ENCODE data around the gene ORC3.

The ORC3 gene

DNA sequence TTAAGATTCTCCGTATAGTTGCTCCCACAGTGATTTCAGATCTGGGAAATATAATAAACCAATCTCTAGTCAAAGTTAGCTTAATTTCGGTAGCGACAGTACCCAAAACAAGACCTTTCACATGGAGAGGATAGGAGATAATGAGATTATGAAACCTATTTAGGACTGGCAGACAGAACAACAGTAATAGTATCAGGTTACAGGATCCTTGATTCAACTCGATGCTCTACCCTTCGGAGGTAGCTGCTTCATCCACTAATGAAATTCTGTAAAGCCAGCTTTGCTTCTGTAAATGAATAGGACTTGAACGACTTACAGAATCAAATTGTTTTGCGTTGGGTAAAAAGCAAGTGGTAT lies 112.6 kb downstream of the ORC3 start:
- TF ChIP-seq CEBPB (IDR thresholded peaks at IDR 0.05) = no peak

DNA sequence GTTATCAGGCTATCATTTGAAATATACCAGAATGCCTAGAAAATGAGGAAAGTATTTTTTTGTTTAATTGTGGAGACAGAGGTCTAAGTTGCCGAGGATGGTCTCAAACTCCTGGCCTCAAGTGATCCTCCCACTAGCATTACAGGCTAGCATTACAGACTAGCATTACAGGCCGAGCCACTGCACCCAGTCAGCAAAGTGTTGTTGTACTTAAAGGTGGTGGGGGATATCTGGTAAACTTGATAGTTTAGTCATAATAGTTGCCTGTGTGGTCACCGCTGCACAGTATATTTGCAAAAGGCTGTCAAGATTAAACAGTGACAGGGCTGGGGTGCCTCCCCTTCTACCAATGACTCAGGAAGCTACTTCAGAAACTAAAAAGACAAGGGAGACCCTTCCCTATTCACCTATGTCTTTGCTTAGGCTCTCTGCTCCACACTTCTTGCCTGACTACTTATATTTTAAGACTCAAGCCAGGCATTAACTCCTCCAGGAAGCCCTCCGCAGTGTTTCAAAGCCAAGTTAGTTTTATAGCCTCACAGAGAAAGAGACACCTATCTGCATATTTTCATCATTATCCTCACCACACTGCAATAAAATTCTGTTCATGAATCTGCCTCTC lies 115.2 kb downstream of the ORC3 start:
- TF ChIP-seq EGR1 (IDR thresholded peaks at IDR 0.05) (no peak), FOXM1 (IDR thresholded peaks at IDR 0.05; ENCODE audit: borderline replicate concordance, low read depth) (no peak), YY1 (IDR thresholded peaks at IDR 0.05; ENCODE audit: low read depth) (no peak), TAF1 (IDR thresholded peaks at IDR 0.05; ENCODE audit: low read depth) (no peak), TEAD4 (IDR thresholded peaks at IDR 0.05) (no peak), CEBPB (IDR thresholded peaks at IDR 0.05) (no peak), EP300 (IDR thresholded peaks at IDR 0.05; ENCODE audit: borderline replicate concordance) (no peak), TCF12 (IDR thresholded peaks at IDR 0.05; ENCODE audit: low read depth) (no peak)

DNA sequence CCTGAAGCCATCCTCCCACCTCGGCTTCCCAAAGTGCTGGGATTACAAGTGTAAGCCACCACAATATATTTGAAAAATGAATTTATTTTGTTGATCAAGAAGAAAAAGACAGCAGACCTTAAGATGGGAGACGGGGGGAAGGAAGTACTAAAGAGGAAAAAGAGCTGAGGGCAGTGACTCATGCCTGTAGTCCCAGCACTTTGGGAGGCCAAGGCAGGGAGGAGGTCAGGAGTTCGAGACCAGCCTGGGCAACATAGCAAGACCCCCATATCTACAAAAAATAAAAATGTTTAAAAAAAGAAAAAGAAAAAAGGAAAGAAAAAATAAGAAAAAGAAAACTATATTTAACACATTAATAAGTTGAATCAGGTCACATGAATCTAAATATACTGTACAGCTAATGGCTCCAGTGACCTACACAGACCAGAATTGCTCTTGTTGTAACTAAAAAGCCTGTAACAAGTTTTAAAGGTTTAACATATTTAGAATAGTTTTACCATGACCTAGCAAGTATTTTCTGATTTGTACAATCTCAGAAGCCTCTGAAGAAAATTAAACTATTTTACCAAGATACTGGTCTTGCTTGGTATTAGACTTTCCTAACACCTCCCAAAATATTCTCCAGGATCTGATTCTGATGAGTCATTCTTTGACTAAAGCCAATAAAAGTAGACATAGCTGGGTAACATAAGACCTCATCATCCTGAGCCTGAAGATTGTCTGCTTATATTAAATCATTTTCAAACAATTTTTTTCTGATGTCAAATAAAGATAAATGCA lies 116.4 kb downstream of the ORC3 start:
- TF ChIP-seq FOXM1 (IDR thresholded peaks at IDR 0.05; ENCODE audit: borderline replicate concordance, low read depth) = no peak
- TF ChIP-seq YY1 (IDR thresholded peaks at IDR 0.05; ENCODE audit: low read depth) = no peak
- TF ChIP-seq TEAD4 (IDR thresholded peaks at IDR 0.05) = no peak
- no peak for TF ChIP-seq EP300 (IDR thresholded peaks at IDR 0.05; ENCODE audit: borderline replicate concordance)
- no peak for TF ChIP-seq CEBPB (IDR thresholded peaks at IDR 0.05)
- TF ChIP-seq CREB1 (IDR thresholded peaks at IDR 0.05; ENCODE audit: low read depth) = no peak
- TF ChIP-seq ZBTB7A (IDR thresholded peaks at IDR 0.05; ENCODE audit: low read depth) = no peak

DNA sequence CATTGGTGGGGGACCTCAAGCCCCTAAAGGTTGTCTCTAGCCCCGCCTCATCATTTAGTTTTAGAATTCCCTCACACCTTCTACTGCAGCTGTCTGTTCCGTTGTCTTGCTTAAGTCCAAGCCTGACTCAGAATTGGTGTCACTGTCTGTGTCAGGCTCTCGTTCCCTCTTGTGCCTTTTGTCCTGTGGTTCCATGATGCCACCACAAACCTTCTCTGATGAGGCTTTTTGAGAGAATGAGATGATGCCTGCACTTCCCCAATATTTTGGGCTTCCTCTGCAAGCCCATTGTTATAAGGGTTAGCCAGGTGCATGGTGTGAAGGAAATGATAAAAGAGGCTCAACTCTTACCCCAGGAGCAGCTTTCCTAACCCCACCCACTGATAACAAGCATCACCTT lies 120.2 kb downstream of the ORC3 start:
- no peak for TF ChIP-seq RAD21 (IDR thresholded peaks at IDR 0.05; ENCODE audit: low read depth)
- TF ChIP-seq TCF12 (IDR thresholded peaks at IDR 0.05; ENCODE audit: low read depth) = no peak
- TF ChIP-seq, protein P1, sequence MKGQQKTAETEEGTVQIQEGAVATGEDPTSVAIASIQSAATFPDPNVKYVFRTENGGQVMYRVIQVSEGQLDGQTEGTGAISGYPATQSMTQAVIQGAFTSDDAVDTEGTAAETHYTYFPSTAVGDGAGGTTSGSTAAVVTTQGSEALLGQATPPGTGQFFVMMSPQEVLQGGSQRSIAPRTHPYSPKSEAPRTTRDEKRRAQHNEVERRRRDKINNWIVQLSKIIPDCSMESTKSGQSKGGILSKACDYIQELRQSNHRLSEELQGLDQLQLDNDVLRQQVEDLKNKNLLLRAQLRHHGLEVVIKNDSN (IDR thresholded peaks at IDR 0.05) = no peak

DNA sequence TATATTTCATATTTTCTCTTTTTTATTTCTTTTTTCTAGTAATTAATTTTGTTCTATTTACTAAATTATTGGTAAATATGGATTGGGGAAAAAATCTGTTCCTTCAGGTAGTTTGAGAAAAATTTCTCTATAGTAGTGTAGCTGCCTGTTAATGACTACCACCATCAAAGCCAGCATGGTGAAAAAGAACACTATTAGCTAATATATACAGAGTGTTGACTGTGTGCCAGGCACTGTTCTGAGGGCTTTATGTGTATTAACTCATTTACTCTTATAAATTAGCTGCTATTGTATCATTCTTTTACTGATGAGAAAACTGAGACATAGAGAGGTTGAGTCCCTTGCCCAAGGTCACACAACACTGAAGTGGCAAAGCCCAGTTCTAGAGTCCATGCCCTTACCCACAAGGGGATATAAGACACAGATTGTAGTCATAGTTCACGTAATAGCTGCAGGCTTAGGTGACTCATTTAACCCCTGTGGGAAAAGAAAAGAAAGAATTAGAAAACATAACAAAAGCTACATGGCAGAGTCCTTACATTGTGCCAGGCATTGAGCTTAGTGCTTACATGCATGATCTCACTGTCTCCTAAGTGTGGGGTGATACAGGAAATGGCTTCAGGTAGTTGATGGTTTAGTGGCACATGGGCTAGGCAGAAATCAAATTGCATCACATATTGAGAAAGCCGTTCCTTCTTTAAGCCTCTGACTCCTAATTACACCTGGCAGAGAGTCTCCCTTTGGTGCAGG lies 124.3 kb downstream of the ORC3 start:
- TF ChIP-seq, protein P2, sequence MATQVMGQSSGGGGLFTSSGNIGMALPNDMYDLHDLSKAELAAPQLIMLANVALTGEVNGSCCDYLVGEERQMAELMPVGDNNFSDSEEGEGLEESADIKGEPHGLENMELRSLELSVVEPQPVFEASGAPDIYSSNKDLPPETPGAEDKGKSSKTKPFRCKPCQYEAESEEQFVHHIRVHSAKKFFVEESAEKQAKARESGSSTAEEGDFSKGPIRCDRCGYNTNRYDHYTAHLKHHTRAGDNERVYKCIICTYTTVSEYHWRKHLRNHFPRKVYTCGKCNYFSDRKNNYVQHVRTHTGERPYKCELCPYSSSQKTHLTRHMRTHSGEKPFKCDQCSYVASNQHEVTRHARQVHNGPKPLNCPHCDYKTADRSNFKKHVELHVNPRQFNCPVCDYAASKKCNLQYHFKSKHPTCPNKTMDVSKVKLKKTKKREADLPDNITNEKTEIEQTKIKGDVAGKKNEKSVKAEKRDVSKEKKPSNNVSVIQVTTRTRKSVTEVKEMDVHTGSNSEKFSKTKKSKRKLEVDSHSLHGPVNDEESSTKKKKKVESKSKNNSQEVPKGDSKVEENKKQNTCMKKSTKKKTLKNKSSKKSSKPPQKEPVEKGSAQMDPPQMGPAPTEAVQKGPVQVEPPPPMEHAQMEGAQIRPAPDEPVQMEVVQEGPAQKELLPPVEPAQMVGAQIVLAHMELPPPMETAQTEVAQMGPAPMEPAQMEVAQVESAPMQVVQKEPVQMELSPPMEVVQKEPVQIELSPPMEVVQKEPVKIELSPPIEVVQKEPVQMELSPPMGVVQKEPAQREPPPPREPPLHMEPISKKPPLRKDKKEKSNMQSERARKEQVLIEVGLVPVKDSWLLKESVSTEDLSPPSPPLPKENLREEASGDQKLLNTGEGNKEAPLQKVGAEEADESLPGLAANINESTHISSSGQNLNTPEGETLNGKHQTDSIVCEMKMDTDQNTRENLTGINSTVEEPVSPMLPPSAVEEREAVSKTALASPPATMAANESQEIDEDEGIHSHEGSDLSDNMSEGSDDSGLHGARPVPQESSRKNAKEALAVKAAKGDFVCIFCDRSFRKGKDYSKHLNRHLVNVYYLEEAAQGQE (IDR thresholded peaks at IDR 0.05; ENCODE audit: low read depth) = no peak
- TF ChIP-seq EP300 (IDR thresholded peaks at IDR 0.05; ENCODE audit: borderline replicate concordance) = no peak
- no peak for TF ChIP-seq CEBPB (IDR thresholded peaks at IDR 0.05)
- no peak for TF ChIP-seq EGR1 (IDR thresholded peaks at IDR 0.05)
- no peak for TF ChIP-seq TAF1 (IDR thresholded peaks at IDR 0.05; ENCODE audit: low read depth)
- TF ChIP-seq FOXM1 (IDR thresholded peaks at IDR 0.05; ENCODE audit: borderline replicate concordance, low read depth) = no peak
- TF ChIP-seq, protein P1 (IDR thresholded peaks at IDR 0.05) = no peak
- TF ChIP-seq ZBTB7A (IDR thresholded peaks at IDR 0.05; ENCODE audit: low read depth) = no peak
- TF ChIP-seq RAD21 (IDR thresholded peaks at IDR 0.05; ENCODE audit: low read depth) = no peak
- TF ChIP-seq TEAD4 (IDR thresholded peaks at IDR 0.05) = no peak
- TF ChIP-seq TCF12 (IDR thresholded peaks at IDR 0.05; ENCODE audit: low read depth) = no peak
- no peak for TF ChIP-seq CREB1 (IDR thresholded peaks at IDR 0.05; ENCODE audit: low read depth)
- no peak for TF ChIP-seq YY1 (IDR thresholded peaks at IDR 0.05; ENCODE audit: low read depth)
- TF ChIP-seq, protein P3, sequence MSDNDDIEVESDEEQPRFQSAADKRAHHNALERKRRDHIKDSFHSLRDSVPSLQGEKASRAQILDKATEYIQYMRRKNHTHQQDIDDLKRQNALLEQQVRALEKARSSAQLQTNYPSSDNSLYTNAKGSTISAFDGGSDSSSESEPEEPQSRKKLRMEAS (IDR thresholded peaks at IDR 0.05) = no peak
- no peak for TF ChIP-seq NFIC (IDR thresholded peaks at IDR 0.05)
